NCI-H2171 treated with DMSO at 0.1 percent for 48 hours (cell line): Measurements from ENCODE around the gene SZT2.
"Not testable (repeated sequence)": the region's sequence is repeated elsewhere in the genome, so short reads cannot be mapped to it uniquely, and the experiment has no call there.

Experiments
- DNase-seq: peaks from one replicate; lab custom pipeline; 2025; lab: John Stamatoyannopoulos, UW

Gene SZT2

GRCh38 chr1:43492826-43493225 is 103.1 kb downstream of the SZT2 start:
- no peak for DNase-seq

- peak; percentile 32 for DNase-seq
Observed at GRCh38 chr1:43493661-43494450, 104.2 kb downstream of the SZT2 start.

GRCh38 chr1:43495204-43495603 is 105.5 kb downstream of the SZT2 start:
- no peak for DNase-seq

- DNase-seq: no peak
Observed at GRCh38 chr1:43499898-43500297, 110.2 kb downstream of the SZT2 start.

GRCh38 chr1:43501806-43502205 is 112.1 kb downstream of the SZT2 start:
- DNase-seq: not testable (repeated sequence)

- no peak for DNase-seq
Observed at GRCh38 chr1:43503534-43503933, 113.8 kb downstream of the SZT2 start.
